ENCODE data around the gene SEZ6L2.
"Not testable (repeated sequence)": the region's sequence is repeated elsewhere in the genome, so short reads cannot be mapped to it uniquely, and the experiment has no call there.

Gene SEZ6L2

DNA sequence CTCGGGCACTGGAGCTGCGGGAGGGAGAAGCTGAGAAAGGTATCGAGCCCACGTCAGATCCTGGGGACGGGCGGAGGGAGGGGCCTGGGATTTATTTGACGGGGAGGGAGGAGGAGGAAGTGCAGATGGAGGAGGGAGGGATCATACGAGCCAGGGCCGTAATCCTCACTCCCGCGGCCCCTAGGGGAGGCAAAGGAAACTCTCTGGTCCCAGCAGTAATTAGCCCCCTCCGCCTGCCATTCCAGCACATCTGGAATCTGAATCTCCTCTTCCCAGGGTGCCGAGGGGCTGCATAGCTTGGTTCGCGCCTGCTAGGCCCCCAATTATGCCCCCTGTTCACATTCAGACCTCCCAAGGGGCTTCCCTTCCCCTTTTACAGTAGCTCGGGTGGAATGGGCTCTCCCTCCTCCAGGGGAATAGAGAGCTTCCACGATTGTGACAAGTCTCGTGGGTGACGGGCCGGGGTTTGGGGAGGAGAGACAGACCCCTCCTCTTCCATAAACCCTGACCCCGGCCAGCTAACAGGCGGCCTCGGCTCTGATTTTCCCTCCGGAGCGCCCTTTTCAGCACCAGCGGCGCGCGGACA is at the start of gene SEZ6L2:
TSS of gene SEZ6L2 (minus strand) at position 35 of the 586 bp plus-strand sequence. CDS start 531 bp downstream, outside the sequence.
- no peak for DNase-seq (ENCODE audit: low spot score)

DNA sequence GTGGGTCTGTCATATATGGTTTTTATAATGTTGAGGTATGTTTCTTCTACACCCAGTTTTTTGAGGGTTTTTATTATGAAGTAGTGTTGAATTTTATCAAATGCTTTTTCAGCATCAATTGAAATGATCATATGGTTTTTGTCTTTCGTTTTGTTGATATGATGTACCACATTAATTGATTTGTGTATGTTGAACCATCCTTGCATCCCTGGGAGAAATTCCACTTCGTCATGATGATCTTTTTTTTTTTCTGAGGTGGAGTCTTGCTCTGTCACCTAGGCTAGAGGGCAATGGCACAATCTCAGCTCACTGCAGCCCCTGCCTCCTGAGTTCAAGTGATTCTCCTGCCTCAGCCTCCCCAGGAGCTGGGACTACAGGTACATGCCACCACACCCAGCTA is 48.5 kb upstream of the SEZ6L2 start:
- no peak for DNase-seq (ENCODE audit: low spot score)

DNA sequence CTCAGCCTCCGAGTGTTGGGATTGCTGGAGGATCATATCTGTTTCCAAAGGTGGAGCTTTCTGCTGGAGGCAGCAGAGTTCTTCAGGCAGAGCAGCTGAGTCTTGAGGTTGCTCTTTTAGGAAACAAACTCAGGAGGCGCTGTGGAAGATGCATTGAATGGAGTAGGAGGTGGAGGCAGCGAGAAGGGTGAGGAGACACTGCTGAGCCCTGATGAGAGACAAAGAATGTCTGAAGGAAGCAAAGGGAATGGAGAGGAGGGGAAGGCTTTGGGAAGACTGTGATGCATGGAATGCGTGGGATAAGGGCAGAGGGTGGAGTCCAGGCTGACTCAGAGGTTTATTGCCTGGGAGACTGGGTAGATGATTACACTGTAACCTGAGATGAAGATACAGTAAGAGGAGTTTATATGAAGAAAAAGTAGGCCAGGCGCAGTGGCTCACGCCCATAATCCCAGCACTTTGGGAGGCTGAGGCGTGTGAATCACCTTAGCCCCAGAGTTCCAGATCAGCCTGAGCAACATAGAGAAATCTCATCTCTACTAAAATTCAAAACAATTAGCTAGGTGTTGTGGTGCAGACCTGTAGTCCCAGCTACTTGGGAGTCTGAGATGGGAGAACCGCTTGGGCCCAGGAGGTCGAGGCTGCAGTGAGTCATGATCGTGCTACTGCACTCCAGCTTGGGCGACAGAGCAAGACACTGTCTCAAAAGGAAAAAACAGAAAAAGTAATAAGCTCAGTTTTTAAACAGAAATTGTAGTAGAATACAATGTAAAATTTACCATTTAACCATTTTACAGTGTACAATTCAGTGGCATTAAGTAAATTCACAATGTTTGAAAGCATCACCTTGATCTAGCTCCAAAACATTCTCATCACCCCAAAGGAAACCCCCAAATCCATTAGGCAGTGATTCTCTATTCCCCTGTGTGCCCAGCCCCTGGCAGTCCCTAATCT is 44.8 kb upstream of the SEZ6L2 start:
- no peak for DNase-seq (ENCODE audit: low spot score)

DNA sequence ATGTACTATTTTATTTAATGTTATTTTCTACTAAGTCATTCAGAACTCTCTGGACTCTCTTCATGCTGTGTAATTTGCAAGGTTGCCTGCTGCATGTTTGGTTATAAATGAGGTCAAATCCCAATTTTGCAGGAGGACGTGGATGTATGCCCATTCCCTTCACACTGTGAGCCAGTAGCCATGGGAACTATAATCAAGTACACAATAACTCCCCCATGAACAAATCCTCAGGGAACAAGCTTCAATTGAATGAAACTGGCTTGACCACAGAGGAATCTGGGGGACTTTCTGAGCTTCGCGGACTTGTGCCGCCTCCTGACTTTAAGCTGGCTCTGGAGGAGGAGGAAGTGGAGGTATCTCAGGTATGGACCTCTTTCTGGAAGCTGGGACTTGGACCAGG is 41.3 kb upstream of the SEZ6L2 start:
- DNase-seq (ENCODE audit: low spot score), result no peak

DNA sequence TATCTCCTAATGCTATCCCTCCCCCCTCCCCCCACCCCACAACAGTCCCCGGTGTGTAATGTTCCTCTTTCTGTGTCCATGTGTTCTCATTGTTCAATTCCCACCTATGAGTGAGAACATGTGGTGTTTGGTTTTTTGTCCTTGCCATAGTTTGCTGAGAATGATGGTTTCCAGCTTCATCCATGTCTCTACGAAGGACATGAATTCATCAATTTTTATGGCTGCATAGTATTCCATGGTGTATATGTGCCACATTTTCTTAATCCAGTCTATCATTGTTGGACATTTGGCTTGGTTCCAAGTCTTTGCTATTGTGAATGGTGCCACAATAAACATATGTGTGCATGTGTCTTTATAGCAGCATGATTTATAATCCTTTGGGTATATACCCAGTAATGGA is 32.4 kb upstream of the SEZ6L2 start:
- not testable (repeated sequence) for DNase-seq (ENCODE audit: low spot score)

GRCh38 chr16:29927070-29927905 is 27.9 kb upstream of the SEZ6L2 start:
- DNase-seq (ENCODE audit: low spot score), result no peak

DNA sequence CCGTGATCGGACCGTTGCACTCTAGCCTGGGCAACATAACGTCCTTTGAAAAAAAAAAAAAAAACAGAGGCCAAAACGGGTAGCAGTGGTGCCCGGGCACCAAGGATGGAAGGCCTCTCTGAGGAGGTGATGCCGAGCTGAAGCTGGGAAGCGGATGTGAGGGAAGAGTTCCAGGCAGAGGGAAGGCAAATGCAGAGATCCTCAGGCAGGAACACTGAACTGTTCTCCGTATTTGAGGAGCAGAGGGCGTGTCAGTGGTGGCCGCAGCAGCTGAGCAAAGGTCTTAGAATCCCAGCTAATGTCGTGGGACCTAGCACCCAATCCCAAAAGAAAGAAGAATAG is 27.3 kb upstream of the SEZ6L2 start:
- DNase-seq (ENCODE audit: low spot score), result no peak

DNA sequence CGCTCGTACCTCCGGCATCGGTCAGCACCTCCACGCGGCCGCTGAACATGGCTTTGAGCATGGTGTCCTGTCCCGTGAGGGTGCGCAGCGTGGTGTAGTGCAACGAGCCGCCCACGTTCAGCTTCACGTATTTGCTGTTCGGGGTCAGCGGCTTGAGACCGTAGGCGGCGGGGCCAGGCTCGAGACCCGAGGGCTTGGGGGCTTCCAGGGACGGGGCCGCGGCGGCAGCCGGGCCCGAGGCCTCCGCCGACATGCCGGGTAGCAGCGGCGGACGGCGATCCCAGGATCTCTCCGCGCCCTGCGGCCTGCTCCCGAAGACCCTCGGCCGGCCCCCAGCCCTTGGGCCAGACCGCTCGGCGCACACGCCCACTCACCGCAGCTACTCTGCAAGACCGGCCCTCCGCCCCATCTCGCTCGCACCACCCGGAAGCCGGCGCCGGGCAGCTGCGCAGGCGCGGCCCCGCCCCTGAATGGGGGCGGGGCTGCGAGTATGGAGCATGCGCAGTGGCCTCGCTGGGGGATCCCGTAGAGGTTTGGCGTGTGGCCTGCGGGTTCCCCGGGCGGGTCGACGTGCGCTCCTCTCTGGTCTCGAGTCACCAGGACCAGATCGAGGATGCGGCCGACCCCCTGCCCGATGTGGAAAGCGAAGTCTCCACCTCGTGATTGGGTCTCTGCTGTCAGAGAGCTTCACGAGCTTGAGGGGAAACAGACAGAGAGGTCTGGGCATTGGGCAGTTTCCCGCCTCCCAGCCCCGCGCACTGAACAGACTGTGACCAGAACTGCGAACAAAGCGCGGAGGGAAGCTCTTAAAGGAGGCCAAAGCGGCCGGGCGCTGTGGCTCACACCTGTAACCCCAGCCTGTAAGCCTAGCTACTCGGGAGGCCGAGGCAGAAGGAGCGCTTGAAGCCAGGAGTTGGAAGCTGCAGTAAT is 26.7 kb upstream of the SEZ6L2 start, which contains the start of gene KCTD13:
TSS of gene KCTD13 (minus strand) at position 446 of the 930 bp plus-strand sequence. CDS start at position 253, 193 bp downstream.
- peak; percentile 88 for DNase-seq (ENCODE audit: low spot score)

DNA sequence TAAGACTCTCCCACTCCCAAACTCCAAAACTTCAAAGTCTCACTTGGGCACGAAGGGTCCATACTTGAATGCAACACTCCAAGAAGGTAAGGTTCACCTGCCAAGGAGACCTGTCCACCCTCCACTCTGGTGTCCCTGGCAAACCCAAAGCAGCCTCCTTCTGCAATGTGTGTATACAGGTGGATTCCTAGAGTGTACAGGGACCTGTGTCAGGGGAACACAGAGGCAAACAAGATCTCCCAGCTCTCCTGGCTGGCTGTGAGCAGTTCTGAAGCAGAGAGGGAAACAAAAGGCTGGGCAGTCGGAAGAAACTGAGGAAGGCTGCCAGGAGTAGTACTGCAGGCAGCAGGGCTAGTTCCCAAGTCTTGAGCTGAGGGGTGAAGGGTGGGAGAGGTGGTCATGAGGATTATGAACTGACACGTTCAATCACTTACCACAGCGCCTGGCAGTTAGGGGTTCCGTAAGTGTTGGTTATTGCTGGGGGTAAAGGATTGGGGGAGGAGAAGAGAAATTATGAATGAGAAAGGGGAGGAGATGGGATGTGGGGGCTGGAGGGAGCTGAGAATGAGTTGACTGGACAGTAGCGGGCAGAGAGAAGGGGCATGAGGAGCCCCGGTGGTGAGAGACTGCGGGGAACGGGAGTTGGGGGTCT is 25.9 kb upstream of the SEZ6L2 start:
- no peak for DNase-seq (ENCODE audit: low spot score)

DNA sequence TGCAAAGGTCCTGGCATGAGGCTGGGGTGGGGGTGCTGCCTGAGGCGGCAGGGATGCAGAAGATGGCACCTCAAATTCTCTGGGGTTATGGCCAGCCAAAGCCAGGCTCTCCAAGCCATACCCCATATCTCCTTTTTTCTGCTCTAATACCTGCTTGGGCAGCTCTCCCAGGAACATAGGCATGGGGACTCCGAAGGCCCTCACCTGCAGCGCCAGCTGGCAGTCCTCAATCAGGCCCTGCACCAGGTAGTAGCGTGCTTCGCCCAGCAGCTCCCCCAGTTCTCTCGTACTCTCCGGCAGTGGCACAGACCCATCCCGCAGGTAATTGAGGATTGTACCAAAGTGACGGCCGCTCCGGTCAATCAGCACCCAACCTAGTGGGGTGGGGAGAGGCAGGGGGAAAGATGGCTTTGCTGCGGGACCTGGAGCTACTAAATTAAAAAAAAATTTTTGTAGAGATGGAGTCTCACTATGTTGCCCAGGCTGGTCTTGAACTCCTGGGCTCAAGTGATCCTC is 23.7 kb upstream of the SEZ6L2 start:
- no peak for DNase-seq (ENCODE audit: low spot score)

- no peak for DNase-seq (ENCODE audit: low spot score)
Observed at GRCh38 chr16:29922326-29922725, 23.0 kb upstream of the SEZ6L2 start.

DNA sequence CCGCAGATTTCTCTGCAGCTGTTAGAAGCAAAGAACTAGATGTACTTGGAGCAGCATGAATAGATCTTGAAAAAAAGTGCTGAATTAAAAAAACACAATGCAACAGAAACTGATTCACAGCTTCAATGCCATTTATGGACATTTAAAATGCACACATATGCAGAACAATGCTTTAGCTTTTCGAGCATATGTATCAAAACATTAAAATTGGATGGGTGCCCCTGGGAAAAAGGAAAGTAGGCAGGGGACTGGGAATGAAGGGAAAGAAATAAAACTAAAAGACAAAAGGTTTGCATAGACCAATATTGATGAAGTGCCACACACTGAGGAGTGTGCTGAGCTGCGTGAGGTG is 21.7 kb upstream of the SEZ6L2 start:
- no peak for DNase-seq (ENCODE audit: low spot score)

DNA sequence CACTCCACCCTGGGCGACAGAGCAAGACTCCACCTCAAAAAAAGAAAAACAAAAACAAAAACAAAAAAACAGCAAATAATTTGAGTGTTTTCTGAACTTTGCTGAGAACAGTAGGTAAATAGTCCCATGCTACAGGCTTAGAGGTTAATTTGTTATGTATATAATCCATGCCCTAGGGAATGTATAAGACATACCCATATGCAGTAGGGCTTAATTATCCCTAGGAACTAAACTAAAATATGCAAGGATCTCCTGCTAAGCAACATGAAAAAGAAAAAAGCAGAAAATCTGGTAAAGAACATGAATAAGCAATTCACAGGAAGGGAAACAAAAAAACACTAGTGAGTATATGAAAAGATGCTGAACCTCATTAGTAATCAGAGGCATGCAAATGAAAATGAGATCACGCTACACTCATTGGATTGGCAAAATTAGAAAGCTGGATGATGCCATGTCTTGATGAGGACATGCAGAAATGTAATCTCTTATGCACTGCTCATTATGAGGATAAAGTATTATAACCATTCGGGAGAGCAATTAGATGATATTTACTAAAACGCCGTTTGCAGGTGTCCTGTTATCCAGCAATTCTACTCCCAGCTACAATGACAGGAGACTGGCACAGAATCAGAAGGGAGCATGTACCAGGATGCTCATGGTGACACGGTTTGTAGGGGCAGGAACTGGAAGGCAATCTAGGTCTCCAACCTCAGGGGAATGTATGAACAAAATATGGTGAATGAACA is 21.1 kb upstream of the SEZ6L2 start:
- no peak for DNase-seq (ENCODE audit: low spot score)

DNA sequence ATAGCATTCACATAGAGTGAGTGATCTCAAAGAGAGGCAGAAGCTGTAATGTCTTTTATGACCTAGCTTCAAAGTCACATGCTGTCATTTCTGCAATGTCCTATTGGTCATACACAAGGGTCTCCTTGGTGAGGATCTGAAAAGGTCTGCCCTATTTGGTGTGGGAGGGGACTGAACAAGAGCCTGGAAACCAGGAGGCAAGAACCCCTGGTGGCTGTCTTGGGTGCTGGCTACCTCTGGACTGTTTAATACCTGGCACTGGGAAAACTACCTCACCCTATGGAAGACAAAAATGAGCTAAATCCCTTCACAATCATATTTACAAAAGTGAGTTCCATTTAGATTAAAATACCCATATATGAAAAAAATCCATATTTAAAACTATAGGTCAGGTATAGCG is 17.6 kb upstream of the SEZ6L2 start:
- DNase-seq (ENCODE audit: low spot score), result no peak

- DNase-seq (ENCODE audit: low spot score), result no peak
Observed at GRCh38 chr16:29915590-29916247, 16.4 kb upstream of the SEZ6L2 start.

- DNase-seq (ENCODE audit: low spot score), result no peak
Observed at GRCh38 chr16:29913514-29913913, 14.2 kb upstream of the SEZ6L2 start.

DNA sequence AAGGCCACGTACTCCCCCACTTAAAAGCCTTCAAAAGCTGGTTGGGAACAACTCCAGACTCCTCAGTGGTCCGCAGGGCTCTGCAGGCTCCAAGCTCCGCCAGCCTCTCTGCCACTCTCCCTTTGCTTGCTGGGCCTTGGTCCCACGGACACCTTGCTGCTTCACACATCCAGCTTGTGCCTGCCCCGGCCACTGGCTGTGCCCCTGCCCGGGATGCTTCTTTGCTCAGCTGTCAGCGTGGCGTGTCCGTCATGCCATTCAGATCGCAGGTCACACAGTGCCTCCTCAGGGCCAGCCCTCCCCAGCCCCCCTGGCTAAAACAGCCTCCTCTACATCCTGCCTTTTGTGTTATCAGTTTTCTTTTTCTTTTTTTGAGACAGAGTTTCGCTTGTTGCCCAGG is 12.7 kb upstream of the SEZ6L2 start:
- no peak for DNase-seq (ENCODE audit: low spot score)

DNA sequence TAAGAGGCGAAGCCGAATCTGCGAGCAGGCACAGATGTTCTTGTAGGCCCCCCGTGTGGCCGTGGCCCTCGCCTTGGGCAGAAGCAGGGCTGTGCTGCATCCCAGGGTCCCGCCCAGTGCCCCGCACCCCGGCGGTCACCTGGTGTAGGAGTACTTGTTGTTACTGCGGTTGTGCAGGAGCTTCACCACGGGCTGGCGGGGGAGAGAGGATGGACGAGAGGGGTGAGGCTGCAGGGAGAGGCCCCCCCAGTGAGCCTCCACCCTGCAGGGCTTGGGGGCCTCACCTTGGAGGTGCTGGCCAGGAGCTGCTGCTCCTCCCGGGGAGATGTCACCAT is 12.3 kb upstream of the SEZ6L2 start:
- DNase-seq (ENCODE audit: low spot score), result no peak

DNA sequence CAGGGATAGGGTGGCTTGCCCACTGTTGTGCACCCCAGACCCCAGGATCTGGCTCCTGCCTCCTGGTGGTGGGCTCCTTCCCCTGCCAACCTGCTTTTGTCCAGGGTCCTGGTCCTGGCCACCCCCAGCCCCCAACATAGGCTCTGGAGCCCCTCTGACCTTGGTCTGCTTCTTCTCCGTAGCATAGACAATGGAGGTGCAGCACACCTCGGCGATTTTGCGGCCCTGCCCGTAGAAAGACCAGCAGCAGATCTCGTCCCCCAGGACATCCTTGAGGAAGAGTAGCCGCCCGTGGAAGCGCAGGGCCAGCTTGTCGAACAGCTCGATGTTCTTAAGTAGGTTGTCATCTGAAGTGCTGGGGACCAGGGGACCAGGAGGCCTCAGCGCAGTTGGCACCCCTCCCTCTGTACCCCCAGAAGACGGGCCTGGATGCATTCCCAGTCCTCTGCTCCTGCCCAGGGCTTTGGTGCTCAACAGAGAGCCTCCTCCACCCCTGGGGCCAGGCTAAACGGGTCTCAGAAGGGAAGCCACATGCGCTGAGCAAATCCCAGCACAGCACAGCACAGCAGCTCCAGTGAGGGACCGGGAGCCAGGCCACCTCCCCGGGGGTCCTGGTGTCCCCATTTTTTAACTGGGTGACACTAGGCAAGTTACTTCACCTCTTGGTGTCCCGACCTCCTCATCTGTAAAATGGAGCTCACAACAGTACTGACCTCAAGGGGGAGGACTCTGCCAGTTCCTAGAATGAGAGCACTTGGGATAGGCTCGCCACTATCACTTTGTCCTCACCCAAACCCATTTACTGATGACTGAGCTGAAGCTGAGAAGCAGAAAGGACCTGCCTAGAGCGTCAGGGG is 11.7 kb upstream of the SEZ6L2 start:
- no peak for DNase-seq (ENCODE audit: low spot score)

Measured in hematopoietic multipotent progenitor cell treated with erythropoietin and hydrocortisone succinate and interleukin-3 and kit ligand, for 15 days (in vitro differentiated cells).